Hepatocyte (in vitro differentiated cells): ENCODE data around the gene PARD3B.

Experiments used
- CTCF ChIP-seq: fragments of 200-600 bp; sonication (generic); IDR thresholded peaks from 2 replicates; pipeline ENCODE4 v1.5.1; 2016; ENCODE audit warnings: antibody characterized with exemption, mild to moderate bottlenecking; ENCODE audit not compliant: poor library complexity
- EZH2 ChIP-seq: fragments of 200-600 bp; sonication (generic); IDR thresholded peaks from 2 replicates; pipeline ENCODE4 v1.6.1; 2016; ENCODE audit warnings: antibody characterized with exemption, mild to moderate bottlenecking, borderline replicate concordance
- EZH2phosphoT487 ChIP-seq: fragments of 200-600 bp; sonication (generic); IDR thresholded peaks from one replicate; pipeline ENCODE4 v1.6.1; 2018; ENCODE audit warnings: antibody characterized with exemption, mild to moderate bottlenecking, low read depth, moderate library complexity; ENCODE audit not compliant: unreplicated experiment, severe bottlenecking

DNA sequence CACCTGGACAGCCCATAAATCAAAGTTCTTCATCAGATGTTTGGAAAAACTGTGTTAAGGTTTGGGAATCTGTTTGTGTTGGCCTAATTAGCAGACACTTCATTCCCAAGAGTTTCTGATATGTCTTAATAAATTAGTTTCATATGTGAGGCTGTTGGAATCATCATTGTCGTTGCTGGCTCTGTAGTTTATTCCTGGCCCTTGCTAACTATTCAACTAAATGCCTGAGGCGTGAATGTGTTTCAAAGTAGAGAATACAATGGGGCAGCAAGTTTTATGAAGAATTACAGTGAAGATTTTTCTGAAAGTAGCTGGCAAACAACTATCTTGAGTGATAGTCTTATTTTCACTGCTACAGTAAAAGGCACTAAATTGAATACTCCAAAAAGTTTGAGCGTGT lies 141.1 kb downstream of the PARD3B start:
- no peak for TF ChIP-seq CTCF
- no peak for TF ChIP-seq EZH2
- no peak for TF ChIP-seq EZH2phosphoT487
